ENCODE data around the gene MPHOSPH9. TPM values are rescaled to one million over a fixed set of nuclear protein-coding genes. Genes with fewer than 3 reads are reported as not detected.

MPHOSPH9 gene
- total RNA-seq, 1 experiment from 2014 or later: 60.5 TPM

DNA sequence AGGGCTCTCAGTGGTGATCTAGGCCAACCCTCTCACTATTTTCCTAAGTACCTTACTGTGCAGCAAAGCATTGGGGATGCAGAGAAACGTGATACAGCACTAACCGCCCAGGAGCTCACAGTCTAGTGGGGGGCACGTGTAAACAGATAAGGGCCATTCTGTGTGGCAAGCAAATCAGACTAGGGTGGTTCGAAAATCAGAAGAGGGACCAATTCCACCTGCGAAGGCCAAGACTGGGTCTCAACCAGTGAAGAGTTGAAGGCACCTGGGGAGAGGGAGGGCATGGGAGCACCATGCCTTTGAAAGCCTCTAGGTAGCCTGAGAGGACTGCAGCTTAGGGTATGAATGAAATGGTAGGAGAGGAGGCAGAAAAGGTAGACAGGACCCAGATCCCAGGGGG lies 84.3 kb downstream of the MPHOSPH9 start:
- Histone ChIP-seq H2AFZ (ENCODE audit: low read length) (no peak overlapping the region), H3K18ac (ENCODE audit: insufficient read length, low read depth, low read length) (no peak overlapping the region), H2BK120ac (ENCODE audit: low read depth, low read length, poor library complexity, severe bottlenecking) (no peak overlapping the region), H3K4me2 (ENCODE audit: insufficient read depth, insufficient read length, low read length) (no peak overlapping the region), H3K4me1 (ENCODE audit: insufficient read depth, low read length) (peaks cover under 1% of the 10 kb centered on the region; the same call in 1 of the 2 replicates), H4K5ac (ENCODE audit: insufficient read length, low read depth, low read length) (no peak overlapping the region), H2BK12ac (ENCODE audit: insufficient read length, low read depth, low read length) (no peak overlapping the region), H2BK20ac (ENCODE audit: low read depth, low read length, poor library complexity, severe bottlenecking) (no peak overlapping the region), H3K27ac (ENCODE audit: insufficient read length, low read depth, low read length) (no peak overlapping the region), H3K27me3 (ENCODE audit: insufficient read depth, low read length) (peaks cover 17% of the 10 kb centered on the region; the same call in 1 of the 2 replicates), H3T11ph (ENCODE audit: low read length) (no peak overlapping the region), H4K91ac (ENCODE audit: insufficient read length, low read depth, low read length) (no peak overlapping the region), H2BK5ac (ENCODE audit: insufficient read length, low read length) (no peak overlapping the region), H3K9me3 (ENCODE audit: control insufficient read depth, low read depth, low read length) (no peaks in the 10 kb centered on the region), H3K4ac (ENCODE audit: low read depth, low read length) (no peak overlapping the region), H3K14ac (ENCODE audit: insufficient read depth, low read length) (no peak overlapping the region), H3K79me1 (ENCODE audit: insufficient read depth, low read depth, low read length, poor library complexity, severe bottlenecking) (no peaks in the 10 kb centered on the region), H2AK5ac (ENCODE audit: insufficient read length, low read length) (no peak overlapping the region), H3K9ac (ENCODE audit: extremely low read depth, insufficient read length, low read length) (no peak overlapping the region), H2BK15ac (ENCODE audit: low read depth, low read length) (no peak overlapping the region), H4K8ac (replicated peaks; ENCODE audit: insufficient read length, low read depth, low read length) (no peak overlapping the region), H4K20me1 (ENCODE audit: control insufficient read depth, insufficient read depth, insufficient read length) (no peaks in the 10 kb centered on the region), H3K56ac (ENCODE audit: insufficient read length, low read depth, low read length) (no peak overlapping the region), H3K79me2 (ENCODE audit: insufficient read depth, low read length) (no peaks in the 10 kb centered on the region), H3K23ac (ENCODE audit: insufficient read length, low read depth, low read length) (no peak overlapping the region), H3K23me2 (ENCODE audit: insufficient read length, low read depth, low read length, poor library complexity, severe bottlenecking) (peaks cover 10% of the 10 kb centered on the region)
- Mint-ChIP-seq H3K36me3 (ENCODE audit: insufficient read depth in 1 of 3, low read depth in 3 of 3) (peaks cover 0 to 6% (median 0%) of the 10 kb centered on the region in 3 experiments; a peak in 2 of 7 replicates), H3K9me3 (no peaks in the 10 kb centered on the region), H3K27me3 (ENCODE audit: low read depth) (peaks cover 55% of the 10 kb centered on the region), H3K4me1 (peaks cover 33 to 34% of the 10 kb centered on the region in 2 experiments), H3K4me3 (no peak overlapping the region; a peak in 1 of 5 replicates), H3K27ac (no peak overlapping the region)
- no peak for DNase-seq
- WGBS (ENCODE audit: extremely low coverage, insufficient read length, low lambda C conversion rate): no CpG with 5 or more reads among the region's 5 CpGs
- TF ChIP-seq, protein P1, sequence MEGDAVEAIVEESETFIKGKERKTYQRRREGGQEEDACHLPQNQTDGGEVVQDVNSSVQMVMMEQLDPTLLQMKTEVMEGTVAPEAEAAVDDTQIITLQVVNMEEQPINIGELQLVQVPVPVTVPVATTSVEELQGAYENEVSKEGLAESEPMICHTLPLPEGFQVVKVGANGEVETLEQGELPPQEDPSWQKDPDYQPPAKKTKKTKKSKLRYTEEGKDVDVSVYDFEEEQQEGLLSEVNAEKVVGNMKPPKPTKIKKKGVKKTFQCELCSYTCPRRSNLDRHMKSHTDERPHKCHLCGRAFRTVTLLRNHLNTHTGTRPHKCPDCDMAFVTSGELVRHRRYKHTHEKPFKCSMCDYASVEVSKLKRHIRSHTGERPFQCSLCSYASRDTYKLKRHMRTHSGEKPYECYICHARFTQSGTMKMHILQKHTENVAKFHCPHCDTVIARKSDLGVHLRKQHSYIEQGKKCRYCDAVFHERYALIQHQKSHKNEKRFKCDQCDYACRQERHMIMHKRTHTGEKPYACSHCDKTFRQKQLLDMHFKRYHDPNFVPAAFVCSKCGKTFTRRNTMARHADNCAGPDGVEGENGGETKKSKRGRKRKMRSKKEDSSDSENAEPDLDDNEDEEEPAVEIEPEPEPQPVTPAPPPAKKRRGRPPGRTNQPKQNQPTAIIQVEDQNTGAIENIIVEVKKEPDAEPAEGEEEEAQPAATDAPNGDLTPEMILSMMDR (conservative IDR thresholded peaks at IDR 0.05): no peak
